Panc1 (cell line): ENCODE measurements around the gene NPPC. TPM values are rescaled to one million over a fixed set of nuclear protein-coding genes. Genes with fewer than 3 reads are reported as not detected.

Source experiments
- ATAC-seq: fragments of 200-7000 bp; cut with Tn5 transposase; 2 replicates; pipeline ENCODE4 v1.9.1; 2020; ENCODE audit warnings: mild to moderate bottlenecking, moderate library complexity
- BruUV-seq: library from RNA; stranded (reverse); fragments of 400-500 nt; replicated peaks from 2 replicates; lab custom pipeline; 2021; lab: Mats Ljungman, UMichigan
- CTCF ChIA-PET: fragments of 300-600 bp; sonication (Branson Sonifier 250); formaldehyde crosslinking; loops from one replicate; lab custom pipeline; 2022; ENCODE audit warnings: antibody characterized with exemption; lab: Charles Lee
- POLR2A ChIA-PET: fragments of 300-600 bp; sonication (Branson Sonifier 250); formaldehyde crosslinking; loops from one replicate; lab custom pipeline; 2022; ENCODE audit warnings: antibody characterized with exemption; lab: Charles Lee
- DNase-seq: peaks from one replicate; pipeline ENCODE4 v3.0.0-alpha.2; 2010; ENCODE audit warnings: low read depth, low spot score
- H3K27ac ChIP-seq: 2 replicates; pipeline ENCODE4 v1.5.1; 2011; ENCODE audit warnings: mild to moderate bottlenecking, low read length, inconsistent platforms
- H3K27me3 ChIP-seq: fragments of 200-500 bp; sonication (Bioruptor generic); 2 replicates; pipeline ENCODE4 v1.6.0; 2014; ENCODE audit warnings: low read length, inconsistent platforms; ENCODE audit not compliant: control insufficient read depth, insufficient read depth
- H3K36me3 ChIP-seq: fragments of 200-500 bp; sonication (Bioruptor generic); 2 replicates; pipeline ENCODE4 v1.5.1; 2014; ENCODE audit warnings: inconsistent platforms, mild to moderate bottlenecking, low read length, moderate library complexity; ENCODE audit not compliant: control insufficient read depth, insufficient read depth
- H3K4me1 ChIP-seq: 2 replicates; pipeline ENCODE4 v1.5.1; 2011; ENCODE audit warnings: inconsistent platforms, mild to moderate bottlenecking, low read length, moderate library complexity; ENCODE audit not compliant: control insufficient read depth, insufficient read depth
- H3K4me3 ChIP-seq, 2 experiments: 2 replicates each; pipeline ENCODE4 v1.5.1; 2011 to 2012; ENCODE audit warnings: low read depth in 2 of 2, low read length in 2 of 2, mild to moderate bottlenecking in 2 of 2, inconsistent platforms in 1 of 2, moderate library complexity in 1 of 2
- H3K9me3 ChIP-seq: fragments of 200-500 bp; sonication (Bioruptor generic); 2 replicates; pipeline ENCODE4 v1.5.1; 2014; ENCODE audit warnings: low read depth, mild to moderate bottlenecking, inconsistent platforms, low read length, moderate library complexity; ENCODE audit not compliant: control insufficient read depth, insufficient read depth
- CTCF ChIP-seq: fragments of 450-650 bp; IDR thresholded peaks from 2 replicates; pipeline ENCODE4 v1.5.1; 2017; ENCODE audit warnings: mild to moderate bottlenecking
- POLR2AphosphoS5 ChIP-seq: IDR thresholded peaks from 2 replicates; pipeline ENCODE4 v1.6.1; 2012; ENCODE audit warnings: mild to moderate bottlenecking, low read depth, low read length, moderate library complexity
- REST ChIP-seq, 2 experiments: IDR thresholded peaks; 2 replicates each; pipeline ENCODE4 v1.6.1; 2011 to 2012; ENCODE audit warnings: low read depth in 2 of 2, control low read depth in 1 of 2, low read length in 1 of 2, mild to moderate bottlenecking in 1 of 2, moderate library complexity in 1 of 2; ENCODE audit not compliant: insufficient read depth in 1 of 2
- SIN3A ChIP-seq: IDR thresholded peaks from 2 replicates; pipeline ENCODE4 v1.6.1; 2012; ENCODE audit warnings: low read depth, mild to moderate bottlenecking, low read length, moderate library complexity, borderline replicate concordance; ENCODE audit not compliant: insufficient read depth
- TCF7L2 ChIP-seq: IDR thresholded peaks from 2 replicates; pipeline ENCODE4 v1.6.1; 2011; ENCODE audit warnings: mild to moderate bottlenecking, low read depth, low read length, inconsistent platforms
- in situ Hi-C: cut with HindIII; loops from 2 replicates; pipeline ENCODE4 v1.10.0; 2016; ENCODE audit warnings: low sequenced_read_pairs, low pct_unique_long_range_greater_than_20kb
- intact Hi-C: fragments of 100-400 bp; cut with micrococcal nuclease; formaldehyde crosslinking; loops from one replicate; pipeline ENCODE4 v1.10.0; 2022; ENCODE audit not compliant: unreplicated experiment
- total RNA-seq: library from RNA; stranded (reverse); gene quantifications from one replicate; pipeline ENCODE4 v1.2.1, GENCODE V29; 2021; ENCODE audit not compliant: unreplicated experiment

The NPPC gene
- total RNA-seq, 1 experiment from 2014 or later = 1.1 TPM

GRCh38 chr2:231931481-231931915, 5.3 kb upstream of the NPPC start:
- ATAC-seq (no peak), DNase-seq (no peak)
- no peak overlapping the region for H3K27ac ChIP-seq
- H3K36me3 ChIP-seq = no peaks in the 10 kb centered on the region
- ChIA-PET CTCF (no interaction called here), POLR2A (no interaction called here)
- BruUV-seq = no TSS peak
- no peaks in the 10 kb centered on the region; the same call in 1 of the 2 replicates for H3K27me3 ChIP-seq
- in situ Hi-C loops (no loop called here), intact Hi-C loops (no loop called here)
- H3K9me3 ChIP-seq = no peaks in the 10 kb centered on the region
- H3K4me1 ChIP-seq = no peaks in the 10 kb centered on the region
- H3K4me3 ChIP-seq = no peak overlapping the region
- no peak for TF ChIP-seq CTCF
- no peak for TF ChIP-seq REST (IDR thresholded peaks at IDR 0.05; ENCODE audit: insufficient read depth in 1 of 2, low read depth in 2 of 2, low read length in 1 of 2)
- no peak for TF ChIP-seq POLR2AphosphoS5
- no peak for TF ChIP-seq SIN3A
- TF ChIP-seq TCF7L2 = no peak

DNA sequence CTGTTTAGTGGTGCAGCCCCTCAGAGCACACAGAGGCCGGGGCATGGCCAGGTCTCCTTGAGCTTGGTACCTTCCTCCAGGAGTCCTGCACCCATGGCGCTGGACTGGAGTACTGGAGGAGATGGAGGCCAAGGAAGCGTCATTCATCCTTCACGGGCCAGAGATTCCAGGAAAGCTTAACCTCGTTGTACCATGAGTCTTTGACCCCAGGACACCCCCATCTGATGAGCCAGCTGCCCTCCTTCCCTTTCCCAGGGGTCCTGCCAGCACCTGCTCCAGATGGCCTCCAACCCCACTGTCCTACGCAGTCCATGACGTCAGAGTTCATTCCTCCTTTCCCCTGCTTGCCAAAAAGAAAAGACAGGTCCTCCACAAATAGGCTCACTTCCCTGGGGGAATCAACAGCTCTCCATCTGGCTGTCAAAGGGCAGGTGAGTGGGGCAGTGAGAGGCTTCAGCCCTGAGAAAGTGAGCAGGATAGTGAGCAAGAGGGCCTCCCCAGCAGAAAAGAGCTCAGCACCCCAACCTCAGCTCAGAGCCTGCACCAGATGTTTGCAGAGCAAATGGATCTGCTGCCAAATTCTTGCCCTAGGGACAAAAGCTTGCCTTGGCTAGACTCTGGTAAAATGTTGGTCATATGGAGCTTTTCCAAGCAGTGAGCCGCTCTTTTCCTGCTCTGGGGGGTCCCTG, 4.5 kb upstream of the NPPC start:
- no peak for TF ChIP-seq CTCF
- no peak for TF ChIP-seq TCF7L2
- no peak for TF ChIP-seq SIN3A
- no peak for TF ChIP-seq REST (IDR thresholded peaks at IDR 0.05; ENCODE audit: insufficient read depth in 1 of 2, low read depth in 2 of 2, low read length in 1 of 2)
- TF ChIP-seq POLR2AphosphoS5 = no peak
- BruUV-seq = no TSS peak
- no peak overlapping the region for H3K4me3 ChIP-seq
- ATAC-seq (no peak), DNase-seq (no peak)
- no peaks in the 10 kb centered on the region for H3K9me3 ChIP-seq
- H3K36me3 ChIP-seq = no peaks in the 10 kb centered on the region
- no peaks in the 10 kb centered on the region for H3K4me1 ChIP-seq
- no peaks in the 10 kb centered on the region; the same call in 1 of the 2 replicates for H3K27me3 ChIP-seq
- intact Hi-C loops = no loop called here
- POLR2A ChIA-PET = no interaction called here
- CTCF ChIA-PET = no interaction called here
- in situ Hi-C loops = no loop called here
- H3K27ac ChIP-seq = no peak overlapping the region
